ENCODE results near the gene CYFIP1. TPM values are rescaled to one million over a fixed set of nuclear protein-coding genes. Genes with fewer than 3 reads are reported as not detected.
A peak's percentile ranks its signal among the peaks of the same experiment; 100 is the strongest.

Gene CYFIP1
- total RNA-seq, 3 donors from 2014 or later (not counting 1 experiment from before 2014, with no cell fraction given): 6.4 to 9.2 (median 8.8) TPM

GRCh38 chr15:22885120-22885519, 95.0 kb downstream of the CYFIP1 start:
- H3K27ac ChIP-seq (ENCODE audit: low read length): no peak overlapping the region
- TF ChIP-seq, protein P1, sequence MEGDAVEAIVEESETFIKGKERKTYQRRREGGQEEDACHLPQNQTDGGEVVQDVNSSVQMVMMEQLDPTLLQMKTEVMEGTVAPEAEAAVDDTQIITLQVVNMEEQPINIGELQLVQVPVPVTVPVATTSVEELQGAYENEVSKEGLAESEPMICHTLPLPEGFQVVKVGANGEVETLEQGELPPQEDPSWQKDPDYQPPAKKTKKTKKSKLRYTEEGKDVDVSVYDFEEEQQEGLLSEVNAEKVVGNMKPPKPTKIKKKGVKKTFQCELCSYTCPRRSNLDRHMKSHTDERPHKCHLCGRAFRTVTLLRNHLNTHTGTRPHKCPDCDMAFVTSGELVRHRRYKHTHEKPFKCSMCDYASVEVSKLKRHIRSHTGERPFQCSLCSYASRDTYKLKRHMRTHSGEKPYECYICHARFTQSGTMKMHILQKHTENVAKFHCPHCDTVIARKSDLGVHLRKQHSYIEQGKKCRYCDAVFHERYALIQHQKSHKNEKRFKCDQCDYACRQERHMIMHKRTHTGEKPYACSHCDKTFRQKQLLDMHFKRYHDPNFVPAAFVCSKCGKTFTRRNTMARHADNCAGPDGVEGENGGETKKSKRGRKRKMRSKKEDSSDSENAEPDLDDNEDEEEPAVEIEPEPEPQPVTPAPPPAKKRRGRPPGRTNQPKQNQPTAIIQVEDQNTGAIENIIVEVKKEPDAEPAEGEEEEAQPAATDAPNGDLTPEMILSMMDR (IDR thresholded peaks at IDR 0.05): no peak
- Mint-ChIP-seq H3K4me1 (peaks cover 17% of the 10 kb centered on the region in 2 donors), H3K4me3 (no peak overlapping the region), H3K27ac (no peak overlapping the region), H3K9me3 (no peaks in the 10 kb centered on the region), H3K36me3 (no peaks in the 10 kb centered on the region), H3K27me3 (ENCODE audit: low read depth in 2 of 2) (no peaks in the 10 kb centered on the region)
- H3K4me3 ChIP-seq (ENCODE audit: low read length): no peak overlapping the region
- no peaks in the 10 kb centered on the region for H3K27me3 ChIP-seq (ENCODE audit: control insufficient read depth, insufficient read depth, low read length)
- intact Hi-C loops (cut with micrococcal nuclease): no loop called here
- ATAC-seq (no peak), DNase-seq (no peak)
- no peaks in the 10 kb centered on the region for H3K36me3 ChIP-seq (ENCODE audit: control insufficient read depth, insufficient read depth, low read length)
- H3K9me3 ChIP-seq (ENCODE audit: control insufficient read depth, insufficient read depth, low read length): no peaks in the 10 kb centered on the region
- WGBS (ENCODE audit: insufficient coverage): 93% methylated on average over 6 of the region's 6 CpGs
- peaks cover 6% of the 10 kb centered on the region for H3K4me1 ChIP-seq (ENCODE audit: control insufficient read depth, insufficient read depth, low read length)

GRCh38 chr15:22884344-22884743, 95.8 kb downstream of the CYFIP1 start:
- H3K9me3 Mint-ChIP-seq: no peaks in the 10 kb centered on the region
- H3K27me3 Mint-ChIP-seq (ENCODE audit: low read depth in 2 of 2): no peaks in the 10 kb centered on the region
- no peak overlapping the region for H3K27ac ChIP-seq (ENCODE audit: low read length)
- TF ChIP-seq, protein P1 (IDR thresholded peaks at IDR 0.05): no peak
- DNase-seq: peak in 1 of 2 donors; percentile 28
- intact Hi-C loops (cut with micrococcal nuclease): no loop called here
- ATAC-seq: peak; percentile 33 to 59 (median 44)
- H3K27me3 ChIP-seq (ENCODE audit: control insufficient read depth, insufficient read depth, low read length): no peaks in the 10 kb centered on the region
- no peak overlapping the region for H3K27ac Mint-ChIP-seq
- no peaks in the 10 kb centered on the region for H3K36me3 Mint-ChIP-seq
- 25% methylated on average over 1 of the region's 1 CpG for WGBS (ENCODE audit: insufficient coverage)
- H3K36me3 ChIP-seq (ENCODE audit: control insufficient read depth, insufficient read depth, low read length): no peaks in the 10 kb centered on the region
- peaks cover 17% of the 10 kb centered on the region in 2 donors for H3K4me1 Mint-ChIP-seq
- H3K4me3 Mint-ChIP-seq: no peak overlapping the region
- no peaks in the 10 kb centered on the region for H3K9me3 ChIP-seq (ENCODE audit: control insufficient read depth, insufficient read depth, low read length)
- peaks cover 6% of the 10 kb centered on the region for H3K4me1 ChIP-seq (ENCODE audit: control insufficient read depth, insufficient read depth, low read length)
- no peak overlapping the region for H3K4me3 ChIP-seq (ENCODE audit: low read length)

DNA sequence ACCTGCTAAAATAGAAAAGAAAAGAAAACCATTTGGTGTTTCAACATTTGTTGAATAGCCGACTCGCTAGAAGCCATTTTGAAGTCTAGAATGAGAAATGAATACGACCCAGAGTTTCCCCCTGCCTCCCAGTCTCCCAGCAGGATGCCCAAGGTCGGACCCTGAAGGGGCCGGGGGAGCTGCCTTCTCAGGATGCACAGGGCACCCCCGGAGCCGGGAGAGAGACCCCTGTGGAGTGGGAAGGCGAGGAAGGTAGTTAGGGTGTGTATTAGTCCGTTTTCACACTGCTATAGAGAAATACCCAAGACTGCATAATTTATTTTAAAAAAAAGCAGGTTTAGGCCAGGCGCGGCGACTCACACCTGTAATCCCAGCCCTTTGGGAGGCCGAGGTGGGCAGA, 97.0 kb downstream of the CYFIP1 start:
- H3K36me3 ChIP-seq (ENCODE audit: control insufficient read depth, insufficient read depth, low read length): no peaks in the 10 kb centered on the region
- no peaks in the 10 kb centered on the region for H3K9me3 ChIP-seq (ENCODE audit: control insufficient read depth, insufficient read depth, low read length)
- H3K4me1 ChIP-seq (ENCODE audit: control insufficient read depth, insufficient read depth, low read length): peaks cover 6% of the 10 kb centered on the region
- TF ChIP-seq, protein P1 (IDR thresholded peaks at IDR 0.05): no peak
- Mint-ChIP-seq H3K27me3 (ENCODE audit: low read depth in 2 of 2) (no peaks in the 10 kb centered on the region), H3K36me3 (no peaks in the 10 kb centered on the region), H3K4me1 (peaks cover 17% of the 10 kb centered on the region in 2 donors), H3K9me3 (no peaks in the 10 kb centered on the region), H3K4me3 (no peak overlapping the region), H3K27ac (no peak overlapping the region)
- H3K4me3 ChIP-seq (ENCODE audit: low read length): no peak overlapping the region
- no peaks in the 10 kb centered on the region for H3K27me3 ChIP-seq (ENCODE audit: control insufficient read depth, insufficient read depth, low read length)
- intact Hi-C loops (cut with micrococcal nuclease): no loop called here
- no peak for DNase-seq
- 92% methylated on average over 7 of the region's 13 CpGs for WGBS (ENCODE audit: insufficient coverage)
- no peak overlapping the region for H3K27ac ChIP-seq (ENCODE audit: low read length)
- no peak for ATAC-seq

DNA sequence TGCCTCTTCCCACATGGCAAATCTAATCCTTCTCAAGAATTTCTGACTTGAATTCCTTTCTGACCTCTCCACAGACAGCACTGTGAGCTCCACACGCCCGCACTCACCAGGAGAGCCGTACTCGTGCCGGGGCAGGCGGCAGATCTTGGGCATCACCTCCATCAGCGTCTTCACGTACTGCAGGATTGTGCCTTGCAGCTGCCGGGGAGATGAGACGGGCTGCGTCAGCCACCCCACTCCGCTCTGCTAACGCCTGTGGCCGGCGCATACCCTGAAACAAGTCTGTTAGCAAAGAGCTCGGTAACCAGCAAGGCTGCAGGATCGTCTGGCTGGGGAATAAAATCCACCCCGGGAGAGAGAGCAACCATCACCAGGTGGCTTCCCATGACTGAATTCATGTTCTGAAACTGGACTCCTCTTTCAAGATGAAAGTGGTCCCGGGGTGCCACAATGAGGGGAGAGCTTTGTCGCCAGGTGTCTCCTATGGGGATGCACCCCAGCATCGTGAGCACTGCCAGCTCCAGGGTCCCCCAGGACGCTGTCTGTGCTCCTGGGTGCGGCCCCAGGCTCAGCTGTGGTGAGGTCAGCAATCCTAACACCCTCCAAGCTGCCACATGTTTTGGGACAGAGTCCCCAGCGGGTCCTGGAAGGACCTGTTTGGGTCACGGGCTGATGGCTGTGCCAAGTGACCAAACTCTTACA, 98.3 kb downstream of the CYFIP1 start:
- TF ChIP-seq, protein P1 (IDR thresholded peaks at IDR 0.05): no peak
- ATAC-seq (no peak), DNase-seq (no peak)
- H3K27ac ChIP-seq (ENCODE audit: low read length): no peak overlapping the region
- Mint-ChIP-seq H3K36me3 (no peaks in the 10 kb centered on the region), H3K4me1 (peaks cover 17% of the 10 kb centered on the region in 2 donors), H3K27me3 (ENCODE audit: low read depth in 2 of 2) (no peaks in the 10 kb centered on the region), H3K27ac (no peak overlapping the region), H3K4me3 (no peak overlapping the region), H3K9me3 (no peaks in the 10 kb centered on the region)
- peaks cover 6% of the 10 kb centered on the region for H3K4me1 ChIP-seq (ENCODE audit: control insufficient read depth, insufficient read depth, low read length)
- H3K27me3 ChIP-seq (ENCODE audit: control insufficient read depth, insufficient read depth, low read length): no peaks in the 10 kb centered on the region
- intact Hi-C loops (cut with micrococcal nuclease): no loop called here
- H3K36me3 ChIP-seq (ENCODE audit: control insufficient read depth, insufficient read depth, low read length): no peaks in the 10 kb centered on the region
- H3K9me3 ChIP-seq (ENCODE audit: control insufficient read depth, insufficient read depth, low read length): no peaks in the 10 kb centered on the region
- 92% methylated on average over 24 of the region's 25 CpGs for WGBS (ENCODE audit: insufficient coverage)
- H3K4me3 ChIP-seq (ENCODE audit: low read length): no peak overlapping the region

Data from natural killer cell (primary cell).